ENCODE results near the gene GABBR2.

GABBR2 gene

GRCh38 chr9:98328770-98329169 lies 380.0 kb downstream of the GABBR2 start:
- no peak overlapping the region for H3K27ac ChIP-seq
- TF ChIP-seq, protein P1, sequence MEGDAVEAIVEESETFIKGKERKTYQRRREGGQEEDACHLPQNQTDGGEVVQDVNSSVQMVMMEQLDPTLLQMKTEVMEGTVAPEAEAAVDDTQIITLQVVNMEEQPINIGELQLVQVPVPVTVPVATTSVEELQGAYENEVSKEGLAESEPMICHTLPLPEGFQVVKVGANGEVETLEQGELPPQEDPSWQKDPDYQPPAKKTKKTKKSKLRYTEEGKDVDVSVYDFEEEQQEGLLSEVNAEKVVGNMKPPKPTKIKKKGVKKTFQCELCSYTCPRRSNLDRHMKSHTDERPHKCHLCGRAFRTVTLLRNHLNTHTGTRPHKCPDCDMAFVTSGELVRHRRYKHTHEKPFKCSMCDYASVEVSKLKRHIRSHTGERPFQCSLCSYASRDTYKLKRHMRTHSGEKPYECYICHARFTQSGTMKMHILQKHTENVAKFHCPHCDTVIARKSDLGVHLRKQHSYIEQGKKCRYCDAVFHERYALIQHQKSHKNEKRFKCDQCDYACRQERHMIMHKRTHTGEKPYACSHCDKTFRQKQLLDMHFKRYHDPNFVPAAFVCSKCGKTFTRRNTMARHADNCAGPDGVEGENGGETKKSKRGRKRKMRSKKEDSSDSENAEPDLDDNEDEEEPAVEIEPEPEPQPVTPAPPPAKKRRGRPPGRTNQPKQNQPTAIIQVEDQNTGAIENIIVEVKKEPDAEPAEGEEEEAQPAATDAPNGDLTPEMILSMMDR (conservative IDR thresholded peaks at IDR 0.05): no peak

- H3K27ac ChIP-seq: no peak overlapping the region
- TF ChIP-seq, protein P1 (conservative IDR thresholded peaks at IDR 0.05): no peak
Observed at GRCh38 chr9:98328141-98328540, 380.6 kb downstream of the GABBR2 start.

- H3K27ac ChIP-seq: no peak overlapping the region
- TF ChIP-seq, protein P1 (conservative IDR thresholded peaks at IDR 0.05): no peak
Observed at GRCh38 chr9:98327249-98327561, 381.5 kb downstream of the GABBR2 start.

- H3K27ac ChIP-seq: no peak overlapping the region
- TF ChIP-seq, protein P1 (conservative IDR thresholded peaks at IDR 0.05): no peak
Observed at GRCh38 chr9:98326459-98327248, 382.1 kb downstream of the GABBR2 start.

- no peak overlapping the region for H3K27ac ChIP-seq
Observed at GRCh38 chr9:98324801-98325200, 383.9 kb downstream of the GABBR2 start.

DNA sequence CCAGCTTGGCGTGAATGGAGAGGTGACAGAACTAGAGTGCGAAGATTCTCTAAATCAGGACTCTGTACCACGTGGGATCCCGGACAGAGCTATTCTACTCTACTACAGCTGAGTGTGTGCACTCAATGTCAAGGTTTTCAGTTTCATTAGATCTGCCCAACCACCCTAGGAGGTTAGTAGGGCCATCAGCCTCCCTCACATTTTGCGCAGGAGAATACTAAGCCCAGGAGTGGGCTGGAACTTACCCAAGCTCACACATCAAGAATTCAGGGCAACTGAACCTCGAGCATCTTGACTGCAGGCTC lies 385.0 kb downstream of the GABBR2 start:
- H3K27ac ChIP-seq: no peak overlapping the region
- TF ChIP-seq, protein P1 (conservative IDR thresholded peaks at IDR 0.05): no peak

More at GRCh38 chr9:98324801-98325200, 383.9 kb downstream of the GABBR2 start:
- TF ChIP-seq, protein P1 (conservative IDR thresholded peaks at IDR 0.05): no peak

GRCh38 chr9:98323051-98323830 lies 385.5 kb downstream of the GABBR2 start:
- no peak overlapping the region for H3K27ac ChIP-seq
- TF ChIP-seq, protein P1 (conservative IDR thresholded peaks at IDR 0.05): no peak

All from VCaP (cell line).